ENCODE results near the gene DENND1B.

DNA sequence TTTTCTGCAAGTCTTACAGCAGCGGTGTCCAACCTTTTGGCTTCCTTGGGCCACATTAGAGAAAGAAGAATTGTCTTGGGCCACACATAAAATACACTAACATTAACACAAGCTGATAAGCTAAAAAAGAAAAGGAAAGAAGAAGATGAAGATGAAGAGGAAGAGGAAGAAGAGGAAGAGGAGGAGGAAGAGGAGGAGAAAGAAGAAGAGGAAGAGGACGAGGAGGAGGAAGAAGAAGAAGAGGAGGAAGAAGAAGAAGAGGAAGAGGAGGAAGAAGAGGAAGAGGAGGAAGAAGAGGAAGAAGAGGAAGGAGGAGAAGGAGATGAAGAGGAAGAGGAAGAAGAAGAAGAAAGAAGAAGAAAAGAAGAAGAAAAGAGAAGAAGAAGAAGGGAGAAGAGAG, 230.7 kb downstream of the DENND1B start:
- TF ChIP-seq, protein P1, sequence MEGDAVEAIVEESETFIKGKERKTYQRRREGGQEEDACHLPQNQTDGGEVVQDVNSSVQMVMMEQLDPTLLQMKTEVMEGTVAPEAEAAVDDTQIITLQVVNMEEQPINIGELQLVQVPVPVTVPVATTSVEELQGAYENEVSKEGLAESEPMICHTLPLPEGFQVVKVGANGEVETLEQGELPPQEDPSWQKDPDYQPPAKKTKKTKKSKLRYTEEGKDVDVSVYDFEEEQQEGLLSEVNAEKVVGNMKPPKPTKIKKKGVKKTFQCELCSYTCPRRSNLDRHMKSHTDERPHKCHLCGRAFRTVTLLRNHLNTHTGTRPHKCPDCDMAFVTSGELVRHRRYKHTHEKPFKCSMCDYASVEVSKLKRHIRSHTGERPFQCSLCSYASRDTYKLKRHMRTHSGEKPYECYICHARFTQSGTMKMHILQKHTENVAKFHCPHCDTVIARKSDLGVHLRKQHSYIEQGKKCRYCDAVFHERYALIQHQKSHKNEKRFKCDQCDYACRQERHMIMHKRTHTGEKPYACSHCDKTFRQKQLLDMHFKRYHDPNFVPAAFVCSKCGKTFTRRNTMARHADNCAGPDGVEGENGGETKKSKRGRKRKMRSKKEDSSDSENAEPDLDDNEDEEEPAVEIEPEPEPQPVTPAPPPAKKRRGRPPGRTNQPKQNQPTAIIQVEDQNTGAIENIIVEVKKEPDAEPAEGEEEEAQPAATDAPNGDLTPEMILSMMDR (IDR thresholded peaks at IDR 0.05; ENCODE audit: low read depth, low read length, missing input control), result no peak
- TF ChIP-seq RXRA (IDR thresholded peaks at IDR 0.05) (no peak), GABPA (IDR thresholded peaks at IDR 0.05 in 1 of 2, conservative IDR thresholded peaks at IDR 0.05 in 1 of 2) (no peak), JUND (IDR thresholded peaks at IDR 0.05) (no peak), SP1 (IDR thresholded peaks at IDR 0.05) (no peak), HNF4G (IDR thresholded peaks at IDR 0.05) (no peak), MAX (IDR thresholded peaks at IDR 0.05) (no peak), TAF1 (conservative IDR thresholded peaks at IDR 0.05) (no peak)
- TF ChIP-seq, protein P2, sequence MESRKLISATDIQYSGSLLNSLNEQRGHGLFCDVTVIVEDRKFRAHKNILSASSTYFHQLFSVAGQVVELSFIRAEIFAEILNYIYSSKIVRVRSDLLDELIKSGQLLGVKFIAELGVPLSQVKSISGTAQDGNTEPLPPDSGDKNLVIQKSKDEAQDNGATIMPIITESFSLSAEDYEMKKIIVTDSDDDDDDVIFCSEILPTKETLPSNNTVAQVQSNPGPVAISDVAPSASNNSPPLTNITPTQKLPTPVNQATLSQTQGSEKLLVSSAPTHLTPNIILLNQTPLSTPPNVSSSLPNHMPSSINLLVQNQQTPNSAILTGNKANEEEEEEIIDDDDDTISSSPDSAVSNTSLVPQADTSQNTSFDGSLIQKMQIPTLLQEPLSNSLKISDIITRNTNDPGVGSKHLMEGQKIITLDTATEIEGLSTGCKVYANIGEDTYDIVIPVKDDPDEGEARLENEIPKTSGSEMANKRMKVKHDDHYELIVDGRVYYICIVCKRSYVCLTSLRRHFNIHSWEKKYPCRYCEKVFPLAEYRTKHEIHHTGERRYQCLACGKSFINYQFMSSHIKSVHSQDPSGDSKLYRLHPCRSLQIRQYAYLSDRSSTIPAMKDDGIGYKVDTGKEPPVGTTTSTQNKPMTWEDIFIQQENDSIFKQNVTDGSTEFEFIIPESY (IDR thresholded peaks at IDR 0.05), result no peak

Data from liver (tissue), 3 donors.